GM18909 (cell line): ENCODE data around the gene SH3GL2.

Experiments
- ATAC-seq: cut with Tn5 transposase; IDR thresholded peaks from one replicate; pipeline ENCODE4 v1.9.1; 2021; ENCODE audit warnings: mild to moderate bottlenecking; ENCODE audit not compliant: unreplicated experiment, poor library complexity

The SH3GL2 gene

GRCh38 chr9:17609312-17610005 is 30.6 kb downstream of the SH3GL2 start:
- no peak for ATAC-seq

GRCh38 chr9:17611342-17611741 is 32.5 kb downstream of the SH3GL2 start:
- ATAC-seq, result no peak

DNA sequence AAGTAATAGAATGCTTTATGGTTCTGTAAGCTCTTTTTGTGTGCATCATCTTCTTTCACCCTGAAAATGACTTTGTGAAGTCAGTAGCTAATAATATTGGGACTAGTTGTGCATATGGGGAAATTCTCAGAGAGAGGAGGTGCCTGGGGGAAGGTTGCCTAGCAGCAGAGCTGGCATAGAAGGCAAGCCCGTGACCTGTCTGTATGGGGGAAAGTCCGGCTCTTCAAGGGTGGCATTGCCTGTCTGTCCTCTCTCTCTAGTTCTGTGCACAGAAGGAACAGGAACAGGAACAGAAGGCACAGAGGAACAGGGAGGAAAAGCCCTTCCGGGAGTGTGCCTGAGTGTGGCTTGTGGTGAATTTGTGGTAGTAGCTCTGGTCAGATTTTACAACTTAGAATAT is 33.1 kb downstream of the SH3GL2 start:
- ATAC-seq, result no peak

- no peak for ATAC-seq
Measured at GRCh38 chr9:17613758-17614157, 34.9 kb downstream of the SH3GL2 start.

DNA sequence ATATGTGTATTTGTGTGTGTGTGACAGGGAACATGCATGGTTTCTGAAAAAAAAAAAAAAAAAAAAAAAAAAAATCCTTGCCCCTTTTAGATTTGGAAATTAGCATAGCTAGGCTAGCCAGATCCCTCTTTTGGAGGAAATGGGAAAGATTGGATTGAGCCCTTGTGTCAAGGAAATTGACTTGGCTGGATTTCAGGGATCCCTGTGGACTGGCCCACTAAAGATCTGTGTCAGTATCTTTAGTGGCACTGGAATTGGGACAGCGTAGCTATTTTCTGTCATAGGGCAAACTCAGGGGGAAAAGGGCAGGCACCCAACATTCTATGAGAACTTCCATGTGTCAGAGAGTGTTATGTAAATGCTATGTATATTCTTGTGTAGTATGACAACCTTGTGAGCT is 35.4 kb downstream of the SH3GL2 start:
- ATAC-seq, result no peak

DNA sequence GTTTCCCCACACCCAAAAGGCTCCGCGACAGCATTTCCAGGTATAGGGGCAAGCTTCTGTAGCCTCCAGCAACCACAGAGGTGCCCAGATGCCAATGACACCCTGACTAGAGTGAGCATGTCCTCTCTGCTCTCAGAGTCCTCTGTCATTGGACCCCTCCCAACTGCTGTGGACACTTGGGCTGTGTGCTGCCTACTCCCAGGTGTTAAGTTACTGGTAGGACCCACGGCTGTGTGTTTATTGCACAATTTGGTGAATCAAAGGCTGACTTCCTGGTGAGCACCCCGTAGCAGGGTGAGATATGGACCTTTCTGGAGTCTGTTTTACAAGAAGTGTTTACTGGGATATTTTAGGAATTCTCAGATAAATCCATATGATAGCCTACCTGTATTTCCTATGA is 36.0 kb downstream of the SH3GL2 start:
- no peak for ATAC-seq

DNA sequence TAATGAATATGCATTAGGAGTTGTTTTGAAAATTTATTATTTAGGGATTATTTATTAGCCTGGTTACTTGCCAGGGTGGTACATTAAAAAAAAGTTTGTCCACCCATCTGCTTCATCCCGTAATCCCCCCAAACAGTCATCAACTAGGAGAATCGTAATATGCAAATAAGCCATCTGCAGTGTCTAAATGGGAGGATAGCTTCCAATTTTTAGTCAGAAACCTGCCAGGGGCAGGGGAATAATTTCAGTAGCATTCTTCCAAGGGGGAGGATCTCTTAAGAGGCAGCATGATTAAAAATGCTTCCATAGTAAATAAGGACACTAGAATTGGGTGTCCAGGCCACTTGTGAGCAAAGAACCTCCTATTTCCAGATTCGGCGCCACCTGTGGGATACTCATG is 43.3 kb downstream of the SH3GL2 start:
- no peak for ATAC-seq

DNA sequence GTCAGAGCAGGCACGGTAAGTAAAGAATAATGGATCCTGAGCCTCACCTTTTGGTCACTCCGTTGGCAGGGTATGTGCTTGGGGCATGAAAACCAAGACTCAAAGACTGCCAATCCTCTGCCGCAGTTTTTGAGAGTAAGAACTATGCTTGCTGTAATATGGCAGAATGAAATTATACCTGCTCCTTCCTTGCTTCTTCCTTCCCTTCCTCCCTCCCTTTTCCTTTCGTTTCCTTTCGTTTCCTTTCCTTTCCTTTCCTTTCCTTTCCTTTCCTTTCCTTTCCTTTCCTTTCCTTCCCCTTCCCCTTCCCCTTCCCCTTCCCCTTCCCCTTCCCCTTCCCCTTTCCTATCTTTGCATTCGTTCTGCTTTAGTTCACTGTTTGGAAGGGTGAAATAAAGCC is 43.9 kb downstream of the SH3GL2 start:
- no peak for ATAC-seq

DNA sequence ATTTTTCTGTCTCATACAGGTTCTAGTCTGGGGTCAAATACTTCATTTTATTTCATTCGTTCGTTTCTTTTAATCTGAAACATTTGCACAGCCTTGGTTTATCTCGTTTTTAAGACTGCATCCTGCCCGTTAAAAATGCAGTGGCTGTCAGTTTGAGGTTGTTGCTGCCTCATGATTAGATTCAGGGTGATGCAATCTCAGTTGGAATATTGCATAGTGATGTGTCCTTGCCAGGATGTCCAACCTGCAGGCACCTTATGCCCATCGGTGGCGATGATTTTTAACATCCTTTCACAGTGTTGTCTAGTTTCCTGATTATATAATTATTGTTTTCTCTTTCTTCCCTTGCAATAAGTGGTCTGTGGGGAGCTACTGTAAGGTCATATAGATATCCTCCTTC is 45.1 kb downstream of the SH3GL2 start:
- no peak for ATAC-seq

DNA sequence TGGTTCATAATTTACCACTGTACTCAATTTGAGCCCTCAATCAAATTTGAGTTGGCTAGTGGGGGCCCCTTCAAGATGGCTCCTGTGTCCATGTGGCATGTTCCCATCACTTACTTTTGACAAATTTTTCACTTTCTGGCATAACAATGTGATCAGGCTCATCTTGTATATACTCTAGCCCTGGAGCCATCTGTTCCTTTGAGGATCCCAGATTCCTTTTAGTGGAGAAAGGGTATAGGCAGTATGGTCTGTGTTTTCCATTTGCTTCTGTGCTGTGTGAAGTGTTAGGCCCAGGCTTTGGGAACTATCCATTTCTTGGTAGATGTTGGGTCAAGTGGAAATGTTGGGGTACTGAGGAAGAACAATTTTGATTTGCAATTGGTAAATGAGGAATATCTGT is 45.7 kb downstream of the SH3GL2 start:
- no peak for ATAC-seq

GRCh38 chr9:17625644-17626388 is 47.0 kb downstream of the SH3GL2 start:
- no peak for ATAC-seq

DNA sequence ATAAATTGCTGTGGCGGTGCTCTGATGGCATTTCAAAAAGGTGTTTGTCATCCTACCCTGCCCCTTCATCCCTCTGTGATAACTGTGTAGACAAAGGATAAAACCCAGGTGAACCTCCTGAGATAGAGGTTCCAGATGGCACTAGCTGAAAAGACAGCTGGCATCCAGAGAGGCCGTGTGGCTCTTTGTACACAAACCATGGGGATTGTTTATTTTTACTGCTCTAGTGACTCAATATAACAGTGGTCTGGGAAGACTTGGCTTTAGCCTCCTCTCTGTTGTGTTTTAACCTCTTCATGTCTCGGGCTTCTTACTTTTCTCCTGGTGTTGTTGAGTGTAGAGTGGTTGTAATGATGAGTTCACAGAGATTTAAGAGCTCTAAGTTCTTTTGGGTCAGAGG is 48.8 kb downstream of the SH3GL2 start:
- no peak for ATAC-seq

DNA sequence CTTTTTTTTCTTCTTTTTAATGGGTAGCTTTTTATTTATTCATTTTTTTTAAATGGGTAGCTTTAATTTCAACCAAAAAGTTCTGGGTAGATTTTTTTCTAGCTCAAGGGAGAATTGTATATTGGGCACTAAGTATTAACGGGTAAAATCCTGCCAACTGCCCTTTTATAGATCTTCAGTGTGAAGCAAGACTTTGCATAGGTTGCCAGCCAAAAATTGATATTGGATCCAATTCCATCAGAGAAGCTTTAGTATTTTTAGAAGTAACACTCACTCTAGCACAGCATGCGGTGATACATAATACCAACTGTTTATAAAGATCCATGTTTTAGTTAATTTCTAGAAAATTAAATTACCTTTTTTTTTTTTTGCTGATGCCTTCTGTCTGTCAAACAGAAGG is 49.8 kb downstream of the SH3GL2 start:
- no peak for ATAC-seq

GRCh38 chr9:17630531-17630949 is 51.7 kb downstream of the SH3GL2 start:
- ATAC-seq, result no peak

DNA sequence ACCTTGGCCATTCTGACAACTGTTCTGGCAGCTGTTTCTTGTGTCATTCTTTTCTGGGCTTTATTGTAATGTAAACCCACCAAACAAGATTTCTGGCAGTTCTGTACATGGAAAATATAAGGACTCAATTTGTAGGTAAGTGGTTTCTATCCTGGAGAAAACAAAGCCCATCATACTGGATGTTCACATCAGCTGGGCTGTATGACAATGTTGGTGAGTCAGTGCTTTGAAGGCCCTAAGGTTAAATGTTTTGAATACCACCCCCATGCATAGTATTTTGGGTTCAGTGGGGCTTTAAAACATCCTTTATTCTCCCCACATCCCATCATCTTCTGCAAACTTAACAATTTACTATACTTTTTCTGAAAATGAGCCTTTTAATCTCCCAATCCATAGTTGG is 52.5 kb downstream of the SH3GL2 start:
- no peak for ATAC-seq

- ATAC-seq, result no peak
Measured at GRCh38 chr9:17632994-17633393, 54.1 kb downstream of the SH3GL2 start.

GRCh38 chr9:17635115-17635890 is 56.4 kb downstream of the SH3GL2 start:
- no peak for ATAC-seq

GRCh38 chr9:17636349-17636748 is 57.5 kb downstream of the SH3GL2 start:
- ATAC-seq, result no peak

DNA sequence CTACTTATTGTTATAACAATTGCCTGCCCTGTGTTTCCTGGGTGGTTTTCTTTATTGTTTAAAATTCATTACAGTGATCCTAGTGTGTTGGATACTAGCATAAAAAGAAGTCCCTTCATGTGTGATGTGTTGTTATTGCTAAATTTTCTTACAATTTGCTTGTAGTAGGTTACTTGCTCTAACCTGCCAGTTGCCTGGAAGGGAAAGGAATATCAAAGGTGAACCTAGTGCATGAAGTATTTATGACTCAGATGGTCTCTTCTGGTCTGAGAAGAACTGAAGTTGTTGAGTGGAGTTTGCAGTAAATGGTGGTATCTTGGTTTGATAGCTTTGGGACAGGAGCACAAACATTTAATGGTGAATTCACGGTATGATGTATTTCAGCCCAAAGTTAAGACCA is 58.0 kb downstream of the SH3GL2 start:
- no peak for ATAC-seq

- no peak for ATAC-seq
Measured at GRCh38 chr9:17637229-17637628, 58.4 kb downstream of the SH3GL2 start.

- ATAC-seq, result no peak
Measured at GRCh38 chr9:17648516-17648915, 69.7 kb downstream of the SH3GL2 start.
